GM06990 (cell line): ENCODE measurements around the gene WDR7.

Source experiments
- DNase-seq: peaks from one replicate; pipeline ENCODE4 v3.0.0-alpha.2; 2011; ENCODE audit not compliant: insufficient read length; ENCODE audit errors: extremely low read depth
- H3K27me3 ChIP-seq: replicated peaks from 2 replicates; pipeline ENCODE4 v1.6.0; 2011; ENCODE audit warnings: low read length; ENCODE audit not compliant: control insufficient read depth, insufficient read depth
- H3K36me3 ChIP-seq: 2 replicates; pipeline ENCODE4 v1.5.1; 2011; ENCODE audit warnings: low read length; ENCODE audit not compliant: control insufficient read depth, insufficient read depth
- H3K4me3 ChIP-seq: replicated peaks from 2 replicates; pipeline ENCODE4 v1.5.1; 2011; ENCODE audit warnings: low read depth, mild to moderate bottlenecking, control low read depth, low read length
- CTCF ChIP-seq: IDR thresholded peaks from 2 replicates; pipeline ENCODE4 v1.5.1; 2011; ENCODE audit warnings: low read length, control low read depth, mild to moderate bottlenecking, inconsistent platforms; ENCODE audit not compliant: insufficient read depth, poor library complexity, severe bottlenecking

Gene WDR7

GRCh38 chr18:56897122-56897521 is 246.0 kb downstream of the WDR7 start:
- no peaks in the 10 kb centered on the region for H3K27me3 ChIP-seq
- H3K36me3 ChIP-seq, result no peaks in the 10 kb centered on the region
- no peak for TF ChIP-seq CTCF
- no peak for DNase-seq
- H3K4me3 ChIP-seq, result no peak overlapping the region

GRCh38 chr18:56899660-56900059 is 248.5 kb downstream of the WDR7 start:
- DNase-seq, result no peak
- no peak overlapping the region for H3K4me3 ChIP-seq
- H3K36me3 ChIP-seq, result no peaks in the 10 kb centered on the region
- H3K27me3 ChIP-seq, result no peaks in the 10 kb centered on the region
- no peak for TF ChIP-seq CTCF

GRCh38 chr18:56900195-56901094 is 249.3 kb downstream of the WDR7 start:
- no peaks in the 10 kb centered on the region for H3K36me3 ChIP-seq
- no peak for DNase-seq

GRCh38 chr18:56901919-56902318 is 250.8 kb downstream of the WDR7 start:
- no peak for DNase-seq
- Histone ChIP-seq H3K4me3 (no peak overlapping the region), H3K36me3 (no peaks in the 10 kb centered on the region), H3K27me3 (no peaks in the 10 kb centered on the region)
- TF ChIP-seq CTCF, result no peak

More at GRCh38 chr18:56900195-56901094, 249.3 kb downstream of the WDR7 start:
- Histone ChIP-seq H3K4me3 (no peak overlapping the region), H3K27me3 (no peaks in the 10 kb centered on the region)
- no peak for TF ChIP-seq CTCF

- TF ChIP-seq CTCF, result no peak
- no peak overlapping the region for H3K4me3 ChIP-seq
- no peak for DNase-seq
- H3K27me3 ChIP-seq, result no peaks in the 10 kb centered on the region
- H3K36me3 ChIP-seq, result no peaks in the 10 kb centered on the region
Observed at GRCh38 chr18:56902653-56903052, 251.5 kb downstream of the WDR7 start.
